GM20000 (cell line): ENCODE measurements around the gene KCNG2.

Source experiments
- DNase-seq: peaks from one replicate; pipeline ENCODE4 v3.0.0; 2012; ENCODE audit warnings: low spot score
- TF ChIP-seq, protein P1 (sequence below): IDR thresholded peaks from 2 replicates; pipeline ENCODE4 v1.5.1; 2012; ENCODE audit warnings: mild to moderate bottlenecking, control low read depth; ENCODE audit errors: extremely low read depth, missing control alignments

The KCNG2 gene

DNA sequence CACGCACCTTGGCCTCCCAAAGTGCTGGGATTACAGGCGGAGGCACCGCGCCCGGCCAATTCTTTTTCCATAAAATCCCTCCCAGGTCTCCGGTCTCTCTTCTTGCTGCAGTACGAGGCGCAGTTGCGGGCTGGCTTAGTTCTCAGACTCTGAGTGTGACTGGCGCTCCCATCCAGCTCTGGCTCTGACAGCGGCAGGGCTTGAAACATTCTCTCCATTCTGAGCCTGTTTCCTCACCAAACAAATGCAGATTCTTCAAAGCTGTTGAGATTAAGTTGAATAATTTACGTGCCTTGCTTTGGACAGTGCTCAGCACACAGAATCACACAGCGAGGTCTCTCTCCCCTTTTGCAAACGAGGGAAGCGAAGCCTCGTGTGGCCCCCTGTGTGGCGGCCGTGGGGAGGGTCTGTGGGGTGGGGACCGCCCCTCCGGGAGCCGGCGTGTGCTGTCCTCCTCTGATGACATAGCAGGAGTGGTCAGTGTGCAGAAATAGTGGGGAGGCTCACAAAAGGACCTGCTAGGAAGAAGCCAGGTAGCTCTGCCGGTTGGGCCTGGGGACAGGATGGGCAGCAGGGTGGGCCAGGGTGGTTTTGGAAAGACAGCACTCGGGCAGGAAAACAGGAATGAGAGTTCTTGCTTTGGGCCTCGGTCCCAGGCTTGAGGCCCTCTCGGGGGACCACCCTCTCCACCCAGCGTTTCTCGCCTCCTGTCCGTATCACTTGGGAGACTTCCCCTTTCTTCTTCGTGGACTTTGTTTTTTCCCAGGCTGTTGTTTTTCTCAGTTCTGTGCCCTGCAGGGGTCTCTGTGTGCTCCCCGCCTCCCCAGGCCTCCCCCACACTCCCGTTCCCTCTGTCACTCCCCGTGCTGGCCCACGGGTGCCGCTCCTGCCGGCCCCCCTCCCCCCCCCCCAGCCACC is 75.0 kb downstream of the KCNG2 start:
- no peak for DNase-seq
- TF ChIP-seq, protein P1, sequence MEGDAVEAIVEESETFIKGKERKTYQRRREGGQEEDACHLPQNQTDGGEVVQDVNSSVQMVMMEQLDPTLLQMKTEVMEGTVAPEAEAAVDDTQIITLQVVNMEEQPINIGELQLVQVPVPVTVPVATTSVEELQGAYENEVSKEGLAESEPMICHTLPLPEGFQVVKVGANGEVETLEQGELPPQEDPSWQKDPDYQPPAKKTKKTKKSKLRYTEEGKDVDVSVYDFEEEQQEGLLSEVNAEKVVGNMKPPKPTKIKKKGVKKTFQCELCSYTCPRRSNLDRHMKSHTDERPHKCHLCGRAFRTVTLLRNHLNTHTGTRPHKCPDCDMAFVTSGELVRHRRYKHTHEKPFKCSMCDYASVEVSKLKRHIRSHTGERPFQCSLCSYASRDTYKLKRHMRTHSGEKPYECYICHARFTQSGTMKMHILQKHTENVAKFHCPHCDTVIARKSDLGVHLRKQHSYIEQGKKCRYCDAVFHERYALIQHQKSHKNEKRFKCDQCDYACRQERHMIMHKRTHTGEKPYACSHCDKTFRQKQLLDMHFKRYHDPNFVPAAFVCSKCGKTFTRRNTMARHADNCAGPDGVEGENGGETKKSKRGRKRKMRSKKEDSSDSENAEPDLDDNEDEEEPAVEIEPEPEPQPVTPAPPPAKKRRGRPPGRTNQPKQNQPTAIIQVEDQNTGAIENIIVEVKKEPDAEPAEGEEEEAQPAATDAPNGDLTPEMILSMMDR, result no peak

DNA sequence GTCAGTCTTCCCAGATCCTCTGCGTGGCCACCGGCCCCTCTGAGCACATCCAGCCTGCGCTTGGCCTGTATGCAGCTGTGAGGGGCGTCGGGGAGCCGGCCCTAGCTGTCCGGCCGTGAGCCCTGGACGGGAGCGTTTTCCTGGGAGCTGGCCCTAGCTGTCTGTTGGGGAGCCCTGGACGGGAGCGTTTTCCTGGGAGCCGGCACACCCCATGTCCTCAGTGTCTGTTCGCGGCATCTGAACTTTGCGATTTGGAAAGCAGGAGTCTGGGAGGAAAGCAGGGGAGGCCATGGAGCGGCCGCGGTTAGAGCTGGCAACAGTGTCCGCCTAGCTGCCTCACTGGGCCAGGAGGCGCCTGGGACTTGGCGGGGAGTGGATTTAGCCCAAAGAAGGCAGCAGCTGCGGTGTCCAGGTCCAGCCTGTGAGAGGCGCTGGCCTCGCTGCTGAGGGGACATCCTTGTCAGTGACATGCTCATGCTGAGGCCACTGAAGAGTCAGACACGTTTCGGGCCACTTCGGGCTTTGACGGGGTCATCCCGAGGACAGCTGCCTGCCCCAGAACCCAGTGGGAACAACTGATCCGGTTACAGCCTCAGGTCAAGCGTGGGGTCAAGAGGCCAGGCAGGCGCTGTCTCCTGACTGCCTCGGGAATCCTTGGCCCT is 75.8 kb downstream of the KCNG2 start:
- DNase-seq, result no peak
- TF ChIP-seq, protein P1, result no peak

DNA sequence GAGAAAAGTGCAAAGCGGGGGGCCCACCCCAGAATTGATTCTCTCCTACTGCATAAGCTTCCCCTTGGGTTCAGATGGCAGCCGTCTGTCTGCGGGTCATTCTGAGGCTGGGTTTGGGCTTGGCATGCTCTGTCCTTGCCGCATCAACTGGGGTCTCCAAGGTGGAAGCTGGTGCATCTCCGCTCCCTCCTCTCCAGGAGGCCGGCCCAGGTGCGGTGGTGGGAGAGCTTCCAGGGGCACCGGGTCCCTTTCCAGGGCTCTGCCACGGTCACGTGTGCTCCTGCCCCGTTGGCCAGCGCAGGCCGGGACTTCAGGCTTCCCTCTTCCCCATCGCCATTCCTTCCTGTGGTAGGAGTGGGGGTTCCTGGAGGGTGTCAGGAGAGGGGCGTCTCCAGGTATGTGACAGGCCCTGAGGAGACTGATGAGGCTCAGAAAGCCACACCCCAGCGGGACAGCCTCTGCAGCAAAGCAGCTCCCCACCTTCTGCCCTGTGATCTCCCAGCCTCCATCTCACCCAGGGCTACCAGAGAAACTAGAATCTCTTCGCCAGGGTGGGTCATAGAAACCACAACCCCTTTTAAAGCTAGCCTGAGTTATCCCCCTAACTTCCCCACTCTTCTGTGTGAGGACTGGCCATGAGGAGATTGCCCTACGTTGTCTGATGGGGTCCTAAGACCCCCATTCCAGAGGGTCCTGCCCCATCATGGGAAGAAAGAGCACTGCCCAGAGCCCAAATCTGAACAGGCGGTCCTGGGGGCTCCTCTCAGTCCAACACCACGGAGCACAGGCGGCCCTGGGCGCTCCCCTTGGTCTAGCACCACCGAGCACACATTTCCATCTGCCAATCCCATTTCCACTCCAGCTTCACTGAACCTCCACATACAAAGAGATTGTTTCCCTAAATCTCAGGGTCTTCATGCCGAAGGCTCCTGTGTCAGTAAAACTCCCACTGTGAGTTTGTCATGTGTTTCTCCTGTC is 77.1 kb downstream of the KCNG2 start:
- TF ChIP-seq, protein P1, result no peak
- no peak for DNase-seq

DNA sequence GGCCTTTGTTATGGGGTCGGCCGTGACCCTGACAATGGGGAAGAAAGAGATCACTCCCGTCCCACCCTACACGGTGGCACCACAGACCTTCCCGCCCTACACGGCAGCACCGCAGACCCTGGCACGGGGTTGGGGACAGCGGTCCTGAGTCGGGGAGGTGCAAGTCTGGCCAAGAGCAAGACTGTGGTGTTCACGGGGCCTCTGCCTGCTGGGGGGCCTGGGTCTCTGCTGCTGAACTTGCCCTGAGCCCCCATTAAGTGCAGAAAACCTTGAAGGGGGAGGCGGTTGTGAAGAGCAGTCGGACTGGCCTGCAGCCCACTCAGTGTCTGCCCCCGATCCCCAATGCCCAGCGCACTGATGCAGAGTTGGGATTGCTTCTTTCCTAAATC is 77.8 kb downstream of the KCNG2 start:
- DNase-seq, result no peak
- TF ChIP-seq, protein P1, result no peak

DNA sequence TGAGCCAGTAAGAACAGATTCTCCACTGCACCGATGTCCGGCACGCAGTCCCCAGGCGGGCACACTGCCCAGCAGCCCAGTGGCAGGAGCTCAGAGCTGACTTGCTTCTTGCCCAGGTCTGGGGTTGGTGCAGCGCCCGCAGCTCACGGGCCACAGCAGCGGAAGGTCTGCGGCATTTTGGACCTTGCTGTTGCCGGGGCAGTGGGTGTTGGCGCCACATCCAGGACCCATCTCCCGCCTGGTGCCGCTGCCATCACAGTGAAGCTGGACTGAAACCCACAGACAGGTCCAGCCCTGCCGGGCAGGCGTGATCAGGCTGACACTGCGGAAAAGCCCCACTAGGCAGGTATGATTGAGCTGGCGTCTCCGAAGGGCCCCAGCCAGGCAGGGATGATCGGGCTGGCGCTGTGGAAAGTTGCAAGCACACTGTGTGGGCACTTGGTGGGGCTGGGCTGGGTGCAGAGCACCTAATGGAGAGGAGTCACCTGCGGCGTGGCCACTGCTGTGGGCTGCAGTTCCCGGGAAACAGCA is 78.3 kb downstream of the KCNG2 start:
- TF ChIP-seq, protein P1, result no peak

DNA sequence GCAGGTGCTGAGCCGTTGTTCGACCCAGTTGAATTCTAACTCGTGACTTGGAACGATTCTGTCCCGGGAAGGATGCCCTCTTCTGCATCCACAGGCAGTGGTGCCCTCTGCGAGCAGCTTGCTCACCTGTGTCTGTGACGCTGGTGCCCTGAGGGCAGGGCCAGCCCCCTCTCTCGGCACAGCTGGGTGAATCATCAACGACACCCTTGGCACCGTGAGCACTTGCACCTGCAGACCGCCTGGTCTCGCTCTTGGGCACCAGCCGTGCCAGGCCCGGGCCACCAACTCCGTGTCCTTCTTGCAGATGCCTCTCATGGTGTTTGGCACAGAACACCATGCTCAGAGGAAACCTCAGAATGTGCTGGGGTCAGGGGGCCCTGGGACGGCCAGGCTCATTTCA is 78.8 kb downstream of the KCNG2 start:
- TF ChIP-seq, protein P1, result no peak
- DNase-seq, result no peak

More for the DNA sequence above, 78.3 kb downstream of the KCNG2 start:
- no peak for DNase-seq
